ENCODE data around the gene PDE6A.
"Not testable (repeated sequence)": the region's sequence is repeated elsewhere in the genome, so short reads cannot be mapped to it uniquely, and the experiment has no call there.

Gene PDE6A

DNA sequence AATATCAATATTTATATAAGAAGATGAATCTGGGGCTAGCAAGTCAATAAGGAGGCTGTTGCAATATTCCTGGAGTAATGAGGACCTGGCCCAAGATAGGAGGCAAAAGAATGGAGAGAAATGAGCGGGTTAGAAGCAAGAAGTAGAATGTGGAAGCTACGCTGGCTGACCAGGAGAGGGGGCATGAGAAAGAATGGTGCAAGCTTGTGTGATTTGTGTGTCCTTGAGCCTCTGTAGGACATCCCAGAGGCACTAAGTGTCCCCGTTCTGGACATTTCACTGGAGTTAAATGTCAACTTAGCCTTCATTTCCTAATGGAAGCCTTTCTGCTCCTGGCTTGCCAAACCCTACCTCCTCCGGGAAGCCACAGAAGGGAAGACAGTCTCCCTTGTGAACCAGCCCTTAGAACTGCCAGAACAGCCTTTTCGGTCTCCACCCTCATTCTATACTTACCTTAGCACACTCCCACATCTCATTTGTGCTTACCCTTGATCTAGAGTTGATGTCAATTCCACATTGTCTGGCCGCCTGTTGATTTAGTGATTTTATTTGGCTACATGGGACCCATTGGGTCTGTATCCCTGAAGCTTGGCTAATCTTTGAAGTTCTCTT, 6.7 kb upstream of the PDE6A start:
- DNase-seq (ENCODE audit: low read depth) = no peak

GRCh38 chr5:149948993-149949392, 4.4 kb upstream of the PDE6A start:
- DNase-seq (ENCODE audit: low read depth) = no peak

DNA sequence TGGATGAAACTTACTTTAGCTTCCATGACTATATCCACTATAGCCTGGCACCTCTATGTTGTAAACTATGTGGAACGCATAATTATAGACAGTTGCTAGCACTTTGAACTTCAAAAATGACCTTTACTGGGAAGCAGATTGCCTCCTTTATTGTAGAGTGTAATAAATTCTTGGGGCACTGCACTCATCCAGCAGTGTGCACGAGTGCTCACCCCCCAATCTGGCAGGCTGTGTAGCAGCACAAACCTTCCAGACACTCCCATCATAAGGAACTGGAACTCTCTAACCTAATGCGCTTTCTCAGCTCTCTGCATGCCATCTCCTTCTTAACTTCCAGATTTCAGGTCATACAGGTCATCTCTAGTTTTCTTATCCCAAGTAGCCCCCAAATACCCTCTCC, 1.5 kb upstream of the PDE6A start:
- DNase-seq (ENCODE audit: low read depth) = no peak

- DNase-seq (ENCODE audit: low read depth) = not testable (repeated sequence)
These were observed 1.2 kb downstream of the PDE6A start for GRCh38 chr5:149943177-149943949.

- not testable (repeated sequence) for DNase-seq (ENCODE audit: low read depth)
These were observed 1.8 kb downstream of the PDE6A start for GRCh38 chr5:149942741-149943169.

DNA sequence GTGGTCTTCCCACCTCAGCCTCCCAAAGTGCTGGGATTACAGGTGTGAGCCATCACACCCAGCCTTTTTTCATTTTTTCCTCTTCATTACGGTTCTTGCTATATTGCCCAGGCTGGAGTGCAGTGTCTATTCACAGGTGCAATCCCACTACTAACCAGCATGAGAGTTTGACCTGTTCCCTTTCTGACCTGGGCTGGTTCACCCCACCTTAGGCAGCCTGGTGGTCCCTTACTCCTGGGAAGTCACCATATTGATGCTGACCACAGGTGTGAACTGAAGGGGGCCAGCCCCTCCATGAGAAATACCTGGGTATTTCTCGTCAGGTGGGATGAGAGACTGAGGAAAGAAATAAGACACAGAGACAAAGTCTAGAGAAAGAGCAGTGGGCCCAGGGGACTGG, 2.4 kb downstream of the PDE6A start:
- no peak for DNase-seq (ENCODE audit: low read depth)

GRCh38 chr5:149941795-149942194, 2.8 kb downstream of the PDE6A start:
- DNase-seq (ENCODE audit: low read depth) = no peak

GRCh38 chr5:149940941-149941644, 3.5 kb downstream of the PDE6A start:
- DNase-seq (ENCODE audit: low read depth) = no peak

- DNase-seq (ENCODE audit: low read depth) = no peak
These were observed 4.5 kb downstream of the PDE6A start for GRCh38 chr5:149940077-149940574.

GRCh38 chr5:149939546-149939945, 5.0 kb downstream of the PDE6A start:
- DNase-seq (ENCODE audit: low read depth) = no peak

DNA sequence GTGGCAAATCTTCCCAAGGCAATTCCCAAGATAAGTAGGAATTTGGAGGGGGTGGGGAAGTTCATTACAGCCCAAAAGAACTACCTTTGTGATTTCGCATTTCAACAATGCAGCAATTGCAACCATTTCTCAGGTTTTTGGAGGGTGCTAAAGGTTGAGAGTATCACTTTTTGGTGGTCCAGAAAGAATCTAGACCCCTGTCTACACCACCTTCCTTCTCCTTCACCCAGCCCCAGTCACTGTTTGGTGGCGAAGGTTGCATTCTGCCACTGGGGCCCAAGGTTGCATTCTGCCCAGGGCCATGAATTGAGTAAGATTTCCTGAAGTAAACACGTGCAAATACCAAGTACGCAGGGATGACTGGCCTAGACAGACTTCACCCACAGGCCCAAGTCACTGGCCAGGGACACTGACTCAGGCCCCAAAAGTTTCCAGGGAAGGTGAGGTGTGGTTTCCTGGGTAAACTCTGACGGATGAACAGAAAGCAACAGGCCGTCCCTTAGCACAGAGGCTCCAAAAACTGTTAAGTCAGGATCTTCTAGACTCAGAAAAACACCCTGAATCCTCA, 5.7 kb downstream of the PDE6A start:
- peak; percentile 56 for DNase-seq (ENCODE audit: low read depth)

DNA sequence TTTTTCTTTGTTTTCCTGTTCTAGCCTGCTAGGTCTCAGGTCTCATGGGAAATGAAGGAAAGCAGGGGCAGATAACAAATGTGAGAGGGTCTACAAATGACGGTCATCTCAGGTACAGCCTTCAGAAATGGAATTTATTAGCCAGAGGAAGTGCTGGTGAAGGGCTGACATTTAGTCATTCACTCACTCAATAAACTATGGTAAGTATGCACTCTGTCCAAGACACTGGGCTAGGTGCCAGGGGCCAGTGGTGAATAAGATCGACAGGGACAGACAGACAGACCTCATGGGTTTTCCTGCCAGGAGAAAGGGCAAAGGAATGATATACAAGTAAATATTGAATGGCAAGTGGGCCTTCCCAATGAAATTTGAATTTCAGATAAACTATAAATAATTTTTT, 6.3 kb downstream of the PDE6A start:
- DNase-seq (ENCODE audit: low read depth) = no peak

DNA sequence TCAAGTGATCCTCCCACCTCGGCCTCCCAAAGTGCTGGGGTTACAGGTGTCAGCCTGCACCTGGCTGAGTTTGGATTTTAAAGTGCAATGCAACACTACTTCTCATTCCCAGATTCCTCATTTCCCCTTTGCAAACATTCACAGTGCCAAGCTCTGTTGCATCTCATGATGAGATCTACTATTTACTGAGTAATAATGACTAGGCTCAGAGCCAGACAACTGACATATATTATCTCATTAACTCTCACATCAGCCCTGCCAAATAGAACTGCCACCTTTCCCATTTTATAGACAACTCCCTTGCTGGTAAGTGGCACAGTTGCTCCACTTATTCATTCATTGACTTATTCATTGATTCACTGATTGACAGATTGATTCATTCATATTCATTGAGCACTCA, 7.0 kb downstream of the PDE6A start:
- no peak for DNase-seq (ENCODE audit: low read depth)

GRCh38 chr5:149936700-149937091, 7.9 kb downstream of the PDE6A start:
- no peak for DNase-seq (ENCODE audit: low read depth)

DNA sequence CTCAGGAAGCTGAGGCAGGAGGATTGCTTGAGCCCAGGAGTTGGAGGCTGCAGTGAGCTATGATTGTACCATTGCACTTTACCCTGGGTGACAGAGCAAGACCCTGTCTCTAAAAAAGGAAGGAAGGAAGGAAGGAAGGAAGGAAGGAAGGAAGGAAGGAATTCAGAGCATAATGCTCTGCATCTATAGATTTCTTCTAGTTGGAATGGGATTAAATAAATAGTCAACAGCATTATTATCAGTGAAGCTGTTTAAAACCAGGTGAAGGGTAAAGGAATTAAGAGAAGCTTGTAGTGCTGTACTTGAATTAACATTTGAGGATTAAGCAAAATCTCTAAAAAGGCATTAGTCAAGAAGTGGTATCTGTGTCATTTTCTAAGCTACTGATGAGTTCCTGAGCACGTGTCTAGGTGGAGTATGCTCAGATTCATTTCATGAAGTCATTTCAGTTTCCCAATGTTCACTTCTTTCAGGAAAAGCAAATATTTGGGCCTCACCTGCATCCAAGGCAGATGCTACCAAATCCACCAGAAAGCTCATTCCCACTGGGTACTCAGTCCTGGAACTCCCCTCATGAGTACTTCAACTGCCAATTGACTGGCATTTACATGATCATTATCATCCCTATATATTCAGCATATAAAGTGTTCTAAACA, 8.4 kb downstream of the PDE6A start:
- no peak for DNase-seq (ENCODE audit: low read depth)

- no peak for DNase-seq (ENCODE audit: low read depth)
These were observed 9.1 kb downstream of the PDE6A start for GRCh38 chr5:149935431-149935901.

- no peak for DNase-seq (ENCODE audit: low read depth)
These were observed 11.9 kb downstream of the PDE6A start for GRCh38 chr5:149932445-149933350.

DNA sequence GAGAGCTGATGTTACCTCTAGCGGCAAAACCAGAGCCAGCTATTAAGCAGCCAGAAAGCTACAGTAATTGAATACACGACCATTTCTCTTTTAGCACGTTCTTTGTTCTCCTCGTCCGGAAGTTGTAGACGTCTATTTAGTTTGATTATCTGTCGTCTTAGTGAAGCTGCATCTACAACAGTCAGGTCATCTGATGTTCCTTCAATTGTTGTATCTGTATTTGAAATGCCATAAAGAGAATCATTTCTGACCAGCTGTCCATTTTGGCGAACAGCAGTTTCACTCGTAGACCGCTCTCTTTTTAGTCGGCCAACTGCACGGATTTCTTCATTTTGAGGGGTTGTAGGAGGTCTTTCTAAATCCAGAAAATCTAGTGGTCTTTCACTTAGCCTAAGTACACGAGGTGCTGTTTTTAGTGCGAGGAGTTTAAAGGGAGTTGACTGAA, 12.6 kb downstream of the PDE6A start:
- DNase-seq (ENCODE audit: low read depth) = no peak

GRCh38 chr5:149930749-149931574, 13.6 kb downstream of the PDE6A start:
- no peak for DNase-seq (ENCODE audit: low read depth)
